Body of pancreas (tissue), 4 donors: ENCODE data around the gene TP53BP2.

Experiments used
- POLR2A ChIP-seq, 3 donors: fragments of 450-650 bp; IDR thresholded peaks; one replicate each; pipeline ENCODE4 v1.6.1; 2016; ENCODE audit warnings: antibody characterized with exemption in 3 of 3, mild to moderate bottlenecking in 2 of 3
- TF ChIP-seq, protein P1 (sequence below), 7 experiments: fragments of 450-650 bp in 4 of 7; fragments of 200-600 bp in 3 of 7; sonication (generic) in 3 of 7; IDR thresholded peaks; one replicate each; pipeline ENCODE4 v1.5.1; 2016 to 2019; ENCODE audit warnings: antibody characterized with exemption in 7 of 7

DNA sequence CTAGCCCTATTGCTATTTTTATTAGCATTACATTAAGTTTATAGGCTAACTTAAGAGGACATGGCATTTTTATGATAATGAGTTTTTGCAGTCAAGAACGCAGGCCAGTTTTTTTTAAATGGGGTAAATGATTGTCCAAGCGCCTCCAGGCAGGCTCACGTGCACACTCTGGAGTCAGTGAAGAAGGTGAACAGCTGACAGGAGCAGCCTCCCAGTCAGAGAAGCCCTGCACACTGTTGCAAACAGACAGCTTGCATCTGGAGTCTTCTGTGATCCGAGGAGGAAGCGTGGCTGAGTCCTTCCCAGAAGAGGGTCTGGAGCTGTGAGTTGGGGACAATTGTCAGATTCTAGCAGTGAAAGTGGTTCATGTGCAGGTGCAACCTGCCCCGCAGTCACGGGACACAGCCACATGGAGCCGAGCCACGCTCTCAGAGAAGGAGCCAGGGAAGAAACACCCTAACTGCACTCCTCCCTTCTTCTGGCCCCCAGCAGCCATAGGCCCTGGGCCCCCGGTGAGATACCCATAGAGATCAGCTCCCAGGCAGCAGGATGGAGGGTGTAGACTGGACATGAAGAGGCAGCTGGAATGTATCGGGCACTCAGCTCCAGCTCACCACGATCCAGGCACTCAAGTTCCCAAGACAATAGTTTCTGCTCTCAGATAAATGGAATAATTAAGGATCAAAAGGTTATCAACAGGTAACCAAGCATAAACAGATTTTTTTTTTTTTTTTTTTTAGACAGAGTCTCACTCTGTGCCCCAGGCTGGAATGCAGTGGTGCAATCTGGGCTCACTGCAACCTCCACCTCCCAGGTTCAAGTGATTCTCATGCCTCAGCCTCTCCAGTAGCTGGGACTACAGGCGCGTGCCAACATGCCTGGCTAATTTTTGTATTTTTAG lies 107.0 kb downstream of the TP53BP2 start:
- TF ChIP-seq POLR2A (IDR thresholded peaks at IDR 0.05): peak in 1 of 3 donors; percentile 30
- TF ChIP-seq, protein P1, sequence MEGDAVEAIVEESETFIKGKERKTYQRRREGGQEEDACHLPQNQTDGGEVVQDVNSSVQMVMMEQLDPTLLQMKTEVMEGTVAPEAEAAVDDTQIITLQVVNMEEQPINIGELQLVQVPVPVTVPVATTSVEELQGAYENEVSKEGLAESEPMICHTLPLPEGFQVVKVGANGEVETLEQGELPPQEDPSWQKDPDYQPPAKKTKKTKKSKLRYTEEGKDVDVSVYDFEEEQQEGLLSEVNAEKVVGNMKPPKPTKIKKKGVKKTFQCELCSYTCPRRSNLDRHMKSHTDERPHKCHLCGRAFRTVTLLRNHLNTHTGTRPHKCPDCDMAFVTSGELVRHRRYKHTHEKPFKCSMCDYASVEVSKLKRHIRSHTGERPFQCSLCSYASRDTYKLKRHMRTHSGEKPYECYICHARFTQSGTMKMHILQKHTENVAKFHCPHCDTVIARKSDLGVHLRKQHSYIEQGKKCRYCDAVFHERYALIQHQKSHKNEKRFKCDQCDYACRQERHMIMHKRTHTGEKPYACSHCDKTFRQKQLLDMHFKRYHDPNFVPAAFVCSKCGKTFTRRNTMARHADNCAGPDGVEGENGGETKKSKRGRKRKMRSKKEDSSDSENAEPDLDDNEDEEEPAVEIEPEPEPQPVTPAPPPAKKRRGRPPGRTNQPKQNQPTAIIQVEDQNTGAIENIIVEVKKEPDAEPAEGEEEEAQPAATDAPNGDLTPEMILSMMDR (IDR thresholded peaks at IDR 0.05): no peak
